HepG2 (cell line): ENCODE data around the gene MPC2. TPM values are rescaled to one million over a fixed set of nuclear protein-coding genes. Genes with fewer than 3 reads are reported as not detected.

Experiments
- AGO1 ChIP-seq: fragments of 200-400 bp; formaldehyde crosslinking; IDR thresholded peaks from 2 replicates; pipeline ENCODE4 v1.6.1; 2017; ENCODE audit warnings: mild to moderate bottlenecking, low read depth, low read length, moderate library complexity; ENCODE audit not compliant: poor library complexity, severe bottlenecking
- ELF4 ChIP-seq: sonication (generic); formaldehyde crosslinking; IDR thresholded peaks from 2 replicates; pipeline ENCODE4 v1.5.0; 2020; ENCODE audit warnings: missing genetic modification reagents, mild to moderate bottlenecking, moderate library complexity, borderline replicate concordance
- FOXJ3 ChIP-seq: sonication (generic); formaldehyde crosslinking; IDR thresholded peaks from 2 replicates; pipeline ENCODE4 v1.4.0; 2020; ENCODE audit warnings: missing genetic modification reagents, mild to moderate bottlenecking, borderline replicate concordance
- HNF4G ChIP-seq, 2 experiments: sonication (generic) in 1 of 2; formaldehyde crosslinking in 1 of 2; IDR thresholded peaks; 2 replicates each; pipeline versions ENCODE4 v1.4.0 to v1.6.1; 2011 to 2020; ENCODE audit warnings: borderline replicate concordance in 2 of 2, low read depth in 2 of 2, mild to moderate bottlenecking in 2 of 2, low read length in 1 of 2, missing genetic modification reagents in 1 of 2, moderate library complexity in 1 of 2
- JDP2 ChIP-seq: sonication (generic); formaldehyde crosslinking; IDR thresholded peaks from 2 replicates; pipeline ENCODE4 v1.8.1; 2022; ENCODE audit warnings: missing genetic modification reagents, borderline replicate concordance
- MTA1 ChIP-seq: sonication (generic); formaldehyde crosslinking; IDR thresholded peaks from 2 replicates; pipeline ENCODE4 v1.4.0; 2020; ENCODE audit warnings: missing genetic modification reagents, mild to moderate bottlenecking, borderline replicate concordance
- NKX3-1 ChIP-seq: sonication (generic); formaldehyde crosslinking; IDR thresholded peaks from 2 replicates; pipeline ENCODE4 v1.5.0; 2020; ENCODE audit warnings: missing genetic modification reagents
- NR2F6 ChIP-seq, 2 experiments: IDR thresholded peaks; 2 replicates each; pipeline ENCODE4 v1.6.1; 2016; ENCODE audit warnings: antibody characterized with exemption in 1 of 2, mild to moderate bottlenecking in 1 of 2
- SKIL ChIP-seq: sonication (generic); formaldehyde crosslinking; IDR thresholded peaks from 2 replicates; pipeline ENCODE4 v1.8.0; 2022; ENCODE audit warnings: missing genetic modification reagents, mild to moderate bottlenecking, moderate library complexity, borderline replicate concordance
- SRY ChIP-seq: sonication (generic); formaldehyde crosslinking; IDR thresholded peaks from 2 replicates; pipeline ENCODE4 v1.8.0; 2022; ENCODE audit warnings: mild to moderate bottlenecking, missing genetic modification reagents
- TBL1XR1 ChIP-seq: fragments of 150-350 bp; IDR thresholded peaks from 2 replicates; pipeline ENCODE4 v1.6.1; 2014; ENCODE audit warnings: borderline replicate concordance, low read length; ENCODE audit not compliant: partially characterized antibody
- TFE3 ChIP-seq: IDR thresholded peaks from 2 replicates; pipeline ENCODE4 v1.6.1; 2016
- THYN1 ChIP-seq: sonication (generic); formaldehyde crosslinking; IDR thresholded peaks from 2 replicates; pipeline ENCODE4 v1.8.1; 2023; ENCODE audit warnings: low read depth, mild to moderate bottlenecking, moderate library complexity, missing genetic modification reagents, borderline replicate concordance
- U2AF2 ChIP-seq: fragments of 200-400 bp; formaldehyde crosslinking; IDR thresholded peaks from 2 replicates; pipeline ENCODE4 v1.6.1; 2017; ENCODE audit warnings: low read depth, mild to moderate bottlenecking, low read length
- ZBTB37 ChIP-seq: sonication (generic); formaldehyde crosslinking; IDR thresholded peaks from 2 replicates; pipeline ENCODE4 v1.4.0; 2020; ENCODE audit warnings: mild to moderate bottlenecking, missing genetic modification reagents
- ZBTB46 ChIP-seq: sonication (generic); formaldehyde crosslinking; IDR thresholded peaks from 2 replicates; pipeline ENCODE4 v1.4.0; 2020; ENCODE audit warnings: mild to moderate bottlenecking, missing genetic modification reagents, borderline replicate concordance
- ZNF552 ChIP-seq: sonication (generic); formaldehyde crosslinking; IDR thresholded peaks from 2 replicates; pipeline ENCODE4 v1.9.0; 2022; ENCODE audit warnings: missing genetic modification reagents, mild to moderate bottlenecking, borderline replicate concordance
- ZNF737 ChIP-seq: sonication (generic); formaldehyde crosslinking; IDR thresholded peaks from 2 replicates; pipeline ENCODE4 v1.5.0; 2020; ENCODE audit warnings: missing genetic modification reagents, mild to moderate bottlenecking, borderline replicate concordance
- polyA plus RNA-seq, 8 experiments: library from polyadenylated mRNA; depleted of rRNA in 3 of 8; stranded (reverse) in 7 of 8; unstranded in 1 of 8; fragments of >200 nt; fragmentation: Illumina TruSeq in 4 of 8; extraction: Trizol in 4 of 8; gene quantifications; 2 replicates each; pipeline versions ENCODE4 v1.2.1 to v1.2.3, GENCODE V29; 2011 to 2016; ENCODE audit warnings: low read depth in 4 of 8, missing spikeins in 1 of 8, mixed read lengths in 1 of 8; ENCODE audit not compliant: insufficient read depth in 1 of 8
- total RNA-seq, 5 experiments: library from RNA; depleted of rRNA; stranded (reverse); fragments of >200 nt; fragmentation: Illumina TruSeq; extraction: Trizol; gene quantifications; 2 replicates each; pipeline ENCODE4 v1.2.3, GENCODE V29; 2016; ENCODE audit warnings: low read depth in 1 of 5

Gene MPC2
- total and polyA plus RNA-seq, 2 of the 13 experiments (the other 11 are each of a cell fraction or from before 2014, with no cell fraction given), result 38.8 to 136 TPM

GRCh38 chr1:167916766-167917511, 19.9 kb downstream of the MPC2 start (continued):
- no peak for TF ChIP-seq U2AF2
- no peak for TF ChIP-seq TBL1XR1
- no peak for TF ChIP-seq NKX3-1
- no peak for TF ChIP-seq ZNF737 (CRISPR knock-in tag)
- no peak for TF ChIP-seq MTA1
- TF ChIP-seq ZBTB46 (CRISPR knock-in tag), result no peak
- peak; percentile 86 for TF ChIP-seq NR2F6 (IDR thresholded peaks at IDR 0.05)
- TF ChIP-seq NR2F6 (CRISPR knock-in tag; IDR thresholded peaks at IDR 0.05), result peak; percentile 91
- TF ChIP-seq HNF4G (IDR thresholded peaks at IDR 0.05; ENCODE audit: borderline replicate concordance, low read depth, low read length), result peak; percentile 72
- TF ChIP-seq HNF4G (CRISPR knock-in tag; IDR thresholded peaks at IDR 0.05; ENCODE audit: borderline replicate concordance, low read depth), result no peak
- no peak for TF ChIP-seq ZBTB37
- 0 out of 2 replicates have a peak, but pooled peaks have one; percentile 38 for TF ChIP-seq ZNF552 (CRISPR knock-in tag)
- no peak for TF ChIP-seq THYN1 (CRISPR knock-in tag)
- TF ChIP-seq AGO1, result no peak
- TF ChIP-seq JDP2 (CRISPR knock-in tag), result no peak
- no peak for TF ChIP-seq TFE3 (CRISPR knock-in tag)
- no peak for TF ChIP-seq ELF4 (CRISPR knock-in tag)
- TF ChIP-seq SKIL (CRISPR knock-in tag), result no peak
- TF ChIP-seq FOXJ3, result peak; percentile 65; the same call in 1 of the 2 replicates
- TF ChIP-seq SRY (CRISPR knock-in tag), result no peak
